IPS-15b (cell line): ENCODE results near the gene LRRFIP1.
"Not testable (repeated sequence)": the region's sequence is repeated elsewhere in the genome, so short reads cannot be mapped to it uniquely, and the experiment has no call there.

Source experiments
- H3K27me3 ChIP-seq: one replicate; pipeline ENCODE4 v1.6.1; 2013; ENCODE audit warnings: low read length; ENCODE audit not compliant: control insufficient read depth, insufficient read depth
- H3K36me3 ChIP-seq: one replicate; pipeline ENCODE4 v1.6.1; 2013; ENCODE audit warnings: low read length; ENCODE audit not compliant: control insufficient read depth, insufficient read depth
- H3K4me1 ChIP-seq: one replicate; pipeline ENCODE4 v1.6.1; 2013; ENCODE audit warnings: mild to moderate bottlenecking, low read length; ENCODE audit not compliant: control insufficient read depth, insufficient read depth
- H3K4me3 ChIP-seq: one replicate; pipeline ENCODE4 v1.5.1; 2013; ENCODE audit warnings: low read depth, low read length
- H3K9ac ChIP-seq: one replicate; pipeline ENCODE4 v1.6.1; 2013; ENCODE audit warnings: low read depth, mild to moderate bottlenecking, low read length
- H3K9me3 ChIP-seq: one replicate; pipeline ENCODE4 v1.6.1; 2013; ENCODE audit warnings: mild to moderate bottlenecking, low read length; ENCODE audit not compliant: control insufficient read depth, insufficient read depth

Gene LRRFIP1

DNA sequence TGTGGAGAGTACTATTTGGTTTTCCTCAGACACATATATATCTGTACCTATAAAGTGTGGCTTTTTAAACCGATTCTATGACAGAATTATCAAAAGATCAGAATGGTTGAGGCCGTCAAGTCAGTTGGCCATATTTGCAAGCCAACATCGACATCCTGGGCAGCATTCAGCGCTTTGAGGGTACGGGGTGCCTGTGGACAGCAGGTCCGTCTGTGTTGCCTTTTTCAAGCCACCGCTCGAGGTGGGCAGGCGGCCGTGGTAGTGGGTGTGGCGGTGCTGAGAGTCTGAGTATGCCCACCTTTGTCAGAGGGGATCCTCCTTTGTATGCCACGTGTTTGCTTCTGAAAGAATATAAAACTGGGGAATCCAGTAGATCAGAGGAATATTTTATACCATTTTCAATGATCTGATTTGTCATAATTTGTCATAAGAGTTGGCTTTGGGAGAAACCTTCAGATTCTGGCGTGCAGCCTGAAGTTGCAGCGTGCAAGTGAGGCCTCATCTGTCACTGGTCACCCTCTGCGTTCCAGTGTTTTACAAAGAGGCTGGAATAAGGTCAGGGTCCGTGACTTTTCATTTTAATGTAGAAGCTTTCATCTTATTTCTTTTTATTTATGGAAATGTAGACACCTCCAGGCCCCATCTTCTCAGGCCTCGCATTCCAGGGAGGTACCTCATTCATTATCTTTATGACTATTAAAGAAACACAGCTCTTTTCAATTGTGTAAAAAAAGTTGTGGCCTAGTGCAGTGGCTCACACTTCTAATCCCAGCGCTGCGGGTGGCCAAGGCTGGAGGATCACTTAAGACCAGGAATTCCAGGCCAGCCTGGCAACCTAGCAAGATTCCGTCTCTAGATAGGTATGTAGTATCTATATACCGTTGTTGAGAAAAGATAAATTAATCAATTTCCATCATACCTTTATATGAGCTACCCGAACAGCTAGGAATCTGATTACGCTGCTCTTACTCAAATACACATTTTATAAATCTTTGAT lies 133.4 kb downstream of the LRRFIP1 start:
- Histone ChIP-seq H3K36me3 (peaks cover 12% of the 10 kb centered on the region), H3K9me3 (no peaks in the 10 kb centered on the region)

GRCh38 chr2:237762291-237763182 lies 135.2 kb downstream of the LRRFIP1 start:
- not testable (repeated sequence) for H3K27me3 ChIP-seq, H3K4me1 ChIP-seq, H3K4me3 ChIP-seq, H3K9me3 ChIP-seq, H3K36me3 ChIP-seq, H3K9ac ChIP-seq

More for the DNA sequence above, 133.4 kb downstream of the LRRFIP1 start:
- Histone ChIP-seq H3K4me1 (no peaks in the 10 kb centered on the region), H3K27me3 (no peaks in the 10 kb centered on the region), H3K9ac (no peak overlapping the region), H3K4me3 (no peak overlapping the region)

- Histone ChIP-seq H3K4me3 (no peak overlapping the region), H3K27me3 (no peaks in the 10 kb centered on the region), H3K4me1 (no peaks in the 10 kb centered on the region), H3K9me3 (no peaks in the 10 kb centered on the region), H3K9ac (no peak overlapping the region), H3K36me3 (peaks cover 4% of the 10 kb centered on the region)
These were observed 136.4 kb downstream of the LRRFIP1 start for GRCh38 chr2:237763812-237764211.

GRCh38 chr2:237765122-237765521 lies 137.7 kb downstream of the LRRFIP1 start:
- H3K9me3 ChIP-seq, H3K4me1 ChIP-seq, H3K36me3 ChIP-seq, H3K9ac ChIP-seq, H3K27me3 ChIP-seq, H3K4me3 ChIP-seq: not testable (repeated sequence)

GRCh38 chr2:237765875-237766274 lies 138.5 kb downstream of the LRRFIP1 start:
- no peaks in the 10 kb centered on the region for H3K9me3 ChIP-seq
- no peaks in the 10 kb centered on the region for H3K27me3 ChIP-seq
- no peaks in the 10 kb centered on the region for H3K36me3 ChIP-seq
- H3K9ac ChIP-seq, result no peak overlapping the region
- no peak overlapping the region for H3K4me3 ChIP-seq
- H3K4me1 ChIP-seq, result no peaks in the 10 kb centered on the region

DNA sequence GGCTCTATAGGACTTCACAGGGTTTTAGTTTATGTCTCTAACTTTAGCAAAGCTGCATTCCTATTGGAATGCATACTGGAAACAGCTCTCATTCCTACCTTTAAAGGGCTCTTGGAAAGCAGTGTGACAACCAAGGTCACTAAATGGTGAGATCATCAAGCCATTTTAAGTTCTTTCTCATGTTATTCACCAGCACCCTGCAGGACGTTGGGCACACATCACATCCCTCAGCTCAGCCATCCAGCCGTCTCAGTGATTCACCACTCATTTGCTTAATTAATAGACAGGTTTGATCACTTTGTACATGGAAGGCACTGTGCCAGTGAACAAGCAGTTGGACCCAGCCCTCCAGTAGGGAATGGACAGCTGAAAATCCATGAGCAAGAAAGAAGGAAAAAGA lies 139.0 kb downstream of the LRRFIP1 start:
- no peaks in the 10 kb centered on the region for H3K36me3 ChIP-seq
- no peak overlapping the region for H3K4me3 ChIP-seq
- H3K4me1 ChIP-seq, result no peaks in the 10 kb centered on the region
- no peaks in the 10 kb centered on the region for H3K9me3 ChIP-seq
- no peak overlapping the region for H3K9ac ChIP-seq
- H3K27me3 ChIP-seq, result no peaks in the 10 kb centered on the region

GRCh38 chr2:237772513-237772912 lies 145.1 kb downstream of the LRRFIP1 start:
- Histone ChIP-seq H3K4me3 (no peak overlapping the region), H3K27me3 (no peaks in the 10 kb centered on the region), H3K9me3 (no peaks in the 10 kb centered on the region), H3K4me1 (no peaks in the 10 kb centered on the region), H3K36me3 (peaks cover 2% of the 10 kb centered on the region), H3K9ac (no peak overlapping the region)

GRCh38 chr2:237773826-237774225 lies 146.4 kb downstream of the LRRFIP1 start:
- Histone ChIP-seq H3K9ac (no peak overlapping the region), H3K4me1 (no peaks in the 10 kb centered on the region), H3K27me3 (no peaks in the 10 kb centered on the region), H3K4me3 (no peak overlapping the region), H3K9me3 (no peaks in the 10 kb centered on the region), H3K36me3 (peaks cover 2% of the 10 kb centered on the region)

GRCh38 chr2:237774811-237775553 lies 147.6 kb downstream of the LRRFIP1 start:
- peaks cover 2% of the 10 kb centered on the region for H3K36me3 ChIP-seq
- no peak overlapping the region for H3K9ac ChIP-seq
- H3K9me3 ChIP-seq, result no peaks in the 10 kb centered on the region
- no peaks in the 10 kb centered on the region for H3K4me1 ChIP-seq
- no peaks in the 10 kb centered on the region for H3K27me3 ChIP-seq
- no peak overlapping the region for H3K4me3 ChIP-seq

DNA sequence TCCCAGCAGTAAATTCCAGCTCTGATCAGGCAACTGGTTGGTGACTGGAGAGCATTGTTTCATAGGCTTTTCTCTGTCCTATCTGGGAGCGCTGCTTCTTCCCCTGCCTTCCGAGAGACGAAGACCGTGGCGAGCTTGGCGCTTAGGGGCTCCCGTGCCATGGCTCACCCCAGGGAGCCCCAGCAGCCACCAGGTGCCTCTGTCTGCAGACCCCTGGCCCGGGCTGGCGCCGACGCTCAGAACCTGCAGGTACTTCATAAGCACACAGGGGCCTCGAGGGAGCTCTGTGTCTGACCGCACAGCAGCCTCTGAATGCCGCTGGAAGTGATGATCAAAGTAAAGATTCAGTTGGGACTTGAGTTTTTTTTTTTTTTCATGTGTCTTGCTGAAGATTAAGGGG lies 152.1 kb downstream of the LRRFIP1 start:
- Histone ChIP-seq H3K27me3 (no peaks in the 10 kb centered on the region), H3K9me3 (no peaks in the 10 kb centered on the region), H3K4me1 (no peaks in the 10 kb centered on the region), H3K36me3 (peaks cover 8% of the 10 kb centered on the region), H3K4me3 (no peak overlapping the region), H3K9ac (no peak overlapping the region)

DNA sequence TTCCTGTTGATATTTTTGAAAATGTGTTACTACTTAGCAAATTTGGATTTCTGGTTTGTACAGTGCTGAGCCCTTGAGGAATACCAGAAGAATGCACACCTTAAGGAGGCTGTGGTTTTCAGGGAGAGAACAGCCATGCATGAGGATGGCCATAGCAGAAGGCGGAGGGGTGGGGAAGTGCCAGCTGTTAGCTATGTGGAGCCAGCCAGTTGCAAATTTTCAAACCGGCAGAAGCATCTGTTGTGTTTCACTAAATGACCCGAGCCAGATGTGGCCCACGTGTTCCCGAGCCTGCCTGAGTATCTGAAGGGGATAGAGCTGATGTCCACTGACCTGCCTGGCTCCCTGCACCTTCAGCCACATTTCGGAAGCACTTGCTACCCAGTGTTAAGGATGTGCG lies 154.8 kb downstream of the LRRFIP1 start:
- Histone ChIP-seq H3K4me1 (no peaks in the 10 kb centered on the region), H3K36me3 (peaks cover 8% of the 10 kb centered on the region), H3K9ac (no peak overlapping the region), H3K9me3 (no peaks in the 10 kb centered on the region), H3K4me3 (no peak overlapping the region), H3K27me3 (no peaks in the 10 kb centered on the region)
